ENCODE measurements around the gene PIK3CA.

PIK3CA gene

GRCh38 chr3:179148616-179149405, 654 bp downstream of the PIK3CA start:
- no peak for TF ChIP-seq ZFX (IDR thresholded peaks at IDR 0.05; ENCODE audit: borderline replicate concordance)
- peak overlapping the region; percentile 80 for H3K27ac ChIP-seq

- TF ChIP-seq CTCF (IDR thresholded peaks at IDR 0.05) (no peak), ZFX (IDR thresholded peaks at IDR 0.05; ENCODE audit: borderline replicate concordance) (no peak)
- peak overlapping the region; percentile 80 for H3K27ac ChIP-seq
These were observed 1.3 kb downstream of the PIK3CA start for GRCh38 chr3:179149406-179149867.

GRCh38 chr3:179149951-179150350, 1.8 kb downstream of the PIK3CA start:
- no peak overlapping the region for H3K27ac ChIP-seq
- TF ChIP-seq ZFX (IDR thresholded peaks at IDR 0.05; ENCODE audit: borderline replicate concordance): no peak
- TF ChIP-seq CTCF (IDR thresholded peaks at IDR 0.05): no peak

GRCh38 chr3:179150610-179151009, 2.5 kb downstream of the PIK3CA start:
- no peak overlapping the region for H3K27ac ChIP-seq
- no peak for TF ChIP-seq ZFX (IDR thresholded peaks at IDR 0.05; ENCODE audit: borderline replicate concordance)

- no peak overlapping the region for H3K27ac ChIP-seq
- TF ChIP-seq CTCF (IDR thresholded peaks at IDR 0.05) (no peak), ZFX (IDR thresholded peaks at IDR 0.05; ENCODE audit: borderline replicate concordance) (no peak)
These were observed 3.3 kb downstream of the PIK3CA start for GRCh38 chr3:179151474-179151873.

GRCh38 chr3:179156170-179156569, 8.0 kb downstream of the PIK3CA start:
- no peak overlapping the region for H3K27ac ChIP-seq
- TF ChIP-seq CTCF (IDR thresholded peaks at IDR 0.05) (no peak), ZFX (IDR thresholded peaks at IDR 0.05; ENCODE audit: borderline replicate concordance) (no peak)

GRCh38 chr3:179156775-179157174, 8.6 kb downstream of the PIK3CA start:
- no peak overlapping the region for H3K27ac ChIP-seq
- no peak for TF ChIP-seq CTCF (IDR thresholded peaks at IDR 0.05)
- TF ChIP-seq ZFX (IDR thresholded peaks at IDR 0.05; ENCODE audit: borderline replicate concordance): no peak

- no peak overlapping the region for H3K27ac ChIP-seq
- TF ChIP-seq ZFX (IDR thresholded peaks at IDR 0.05; ENCODE audit: borderline replicate concordance) (no peak), CTCF (IDR thresholded peaks at IDR 0.05) (no peak)
These were observed 10.3 kb downstream of the PIK3CA start for GRCh38 chr3:179158336-179159039.

Data from 22Rv1 (cell line).